ENCODE results near the gene PRKCSH. TPM values are rescaled to one million over a fixed set of nuclear protein-coding genes. Genes with fewer than 3 reads are reported as not detected.

Gene PRKCSH
- total RNA-seq, 1 experiment from 2014 or later = 425 TPM

DNA sequence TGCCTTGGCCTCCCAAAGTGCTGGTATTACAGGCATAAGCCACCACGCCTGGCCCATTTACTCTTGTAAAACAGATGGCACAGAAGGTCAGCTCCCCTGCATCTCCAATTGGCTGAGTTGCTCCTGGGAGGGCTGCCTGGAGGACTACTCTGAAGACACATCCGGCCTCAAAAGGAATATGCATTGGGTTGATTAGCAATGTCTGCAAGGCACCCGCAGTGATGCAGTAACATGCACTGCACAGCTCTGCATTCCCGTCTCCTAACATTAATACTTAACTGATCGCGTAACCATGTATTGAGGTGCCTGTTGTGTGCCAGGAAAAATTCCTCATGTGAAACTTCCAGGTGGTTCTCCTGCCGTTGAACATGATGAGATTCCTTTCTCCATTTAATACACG is 40.4 kb downstream of the PRKCSH start:
- POLR2A ChIA-PET = no interaction called here

More for the DNA sequence above, 40.4 kb downstream of the PRKCSH start:
- intact Hi-C loops (cut with micrococcal nuclease) = no loop called here
- no TSS peak for BruUV-seq (replicated peaks)
- no peak overlapping the region for H2AFZ ChIP-seq (ENCODE audit: low read depth, low read length, poor library complexity, severe bottlenecking)
- no peaks in the 10 kb centered on the region for H3K9me2 ChIP-seq (ENCODE audit: insufficient read depth)
- TF ChIP-seq EZH2 (IDR thresholded peaks at IDR 0.05) (no peak), JUND (IDR thresholded peaks at IDR 0.05) (no peak), TCF7L2 (IDR thresholded peaks at IDR 0.05; ENCODE audit: borderline replicate concordance, extremely low read depth, insufficient read depth, insufficient read length) (no peak), ZNF274 (IDR thresholded peaks at IDR 0.05; ENCODE audit: low read depth, low read length) (no peak), ZBTB33 (IDR thresholded peaks at IDR 0.05; ENCODE audit: extremely low read depth, insufficient replicate concordance, low read length) (no peak), YY1 (IDR thresholded peaks at IDR 0.05; ENCODE audit: extremely low read depth, insufficient replicate concordance, low read depth, low read length) (no peak), POLR2A (IDR thresholded peaks at IDR 0.05; ENCODE audit: borderline replicate concordance, extremely low read depth, insufficient read depth, insufficient read length) (no peak), EGR1 (IDR thresholded peaks at IDR 0.05; ENCODE audit: low read depth) (no peak), CEBPB (IDR thresholded peaks at IDR 0.05; ENCODE audit: low read depth) (no peak), POLR2AphosphoS5 (IDR thresholded peaks at IDR 0.05; ENCODE audit: low read depth, low read length) (no peak), ZFX (IDR thresholded peaks at IDR 0.05) (no peak), RAD21 (IDR thresholded peaks at IDR 0.05; ENCODE audit: low read depth) (no peak), EZH2phosphoT487 (IDR thresholded peaks at IDR 0.05; ENCODE audit: borderline replicate concordance) (no peak), FOSL1 (IDR thresholded peaks at IDR 0.05; ENCODE audit: low read depth) (no peak), MAX (IDR thresholded peaks at IDR 0.05) (no peak), SP1 (IDR thresholded peaks at IDR 0.05; ENCODE audit: low read depth) (no peak)
- TF ChIP-seq, protein P1, sequence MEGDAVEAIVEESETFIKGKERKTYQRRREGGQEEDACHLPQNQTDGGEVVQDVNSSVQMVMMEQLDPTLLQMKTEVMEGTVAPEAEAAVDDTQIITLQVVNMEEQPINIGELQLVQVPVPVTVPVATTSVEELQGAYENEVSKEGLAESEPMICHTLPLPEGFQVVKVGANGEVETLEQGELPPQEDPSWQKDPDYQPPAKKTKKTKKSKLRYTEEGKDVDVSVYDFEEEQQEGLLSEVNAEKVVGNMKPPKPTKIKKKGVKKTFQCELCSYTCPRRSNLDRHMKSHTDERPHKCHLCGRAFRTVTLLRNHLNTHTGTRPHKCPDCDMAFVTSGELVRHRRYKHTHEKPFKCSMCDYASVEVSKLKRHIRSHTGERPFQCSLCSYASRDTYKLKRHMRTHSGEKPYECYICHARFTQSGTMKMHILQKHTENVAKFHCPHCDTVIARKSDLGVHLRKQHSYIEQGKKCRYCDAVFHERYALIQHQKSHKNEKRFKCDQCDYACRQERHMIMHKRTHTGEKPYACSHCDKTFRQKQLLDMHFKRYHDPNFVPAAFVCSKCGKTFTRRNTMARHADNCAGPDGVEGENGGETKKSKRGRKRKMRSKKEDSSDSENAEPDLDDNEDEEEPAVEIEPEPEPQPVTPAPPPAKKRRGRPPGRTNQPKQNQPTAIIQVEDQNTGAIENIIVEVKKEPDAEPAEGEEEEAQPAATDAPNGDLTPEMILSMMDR (IDR thresholded peaks at IDR 0.05 in 2 of 3, conservative IDR thresholded peaks at IDR 0.05 in 1 of 3; ENCODE audit: borderline replicate concordance in 1 of 3, insufficient read depth in 1 of 3, low read depth in 2 of 3, low read length in 2 of 3) = no peak
- TF ChIP-seq, protein P2, sequence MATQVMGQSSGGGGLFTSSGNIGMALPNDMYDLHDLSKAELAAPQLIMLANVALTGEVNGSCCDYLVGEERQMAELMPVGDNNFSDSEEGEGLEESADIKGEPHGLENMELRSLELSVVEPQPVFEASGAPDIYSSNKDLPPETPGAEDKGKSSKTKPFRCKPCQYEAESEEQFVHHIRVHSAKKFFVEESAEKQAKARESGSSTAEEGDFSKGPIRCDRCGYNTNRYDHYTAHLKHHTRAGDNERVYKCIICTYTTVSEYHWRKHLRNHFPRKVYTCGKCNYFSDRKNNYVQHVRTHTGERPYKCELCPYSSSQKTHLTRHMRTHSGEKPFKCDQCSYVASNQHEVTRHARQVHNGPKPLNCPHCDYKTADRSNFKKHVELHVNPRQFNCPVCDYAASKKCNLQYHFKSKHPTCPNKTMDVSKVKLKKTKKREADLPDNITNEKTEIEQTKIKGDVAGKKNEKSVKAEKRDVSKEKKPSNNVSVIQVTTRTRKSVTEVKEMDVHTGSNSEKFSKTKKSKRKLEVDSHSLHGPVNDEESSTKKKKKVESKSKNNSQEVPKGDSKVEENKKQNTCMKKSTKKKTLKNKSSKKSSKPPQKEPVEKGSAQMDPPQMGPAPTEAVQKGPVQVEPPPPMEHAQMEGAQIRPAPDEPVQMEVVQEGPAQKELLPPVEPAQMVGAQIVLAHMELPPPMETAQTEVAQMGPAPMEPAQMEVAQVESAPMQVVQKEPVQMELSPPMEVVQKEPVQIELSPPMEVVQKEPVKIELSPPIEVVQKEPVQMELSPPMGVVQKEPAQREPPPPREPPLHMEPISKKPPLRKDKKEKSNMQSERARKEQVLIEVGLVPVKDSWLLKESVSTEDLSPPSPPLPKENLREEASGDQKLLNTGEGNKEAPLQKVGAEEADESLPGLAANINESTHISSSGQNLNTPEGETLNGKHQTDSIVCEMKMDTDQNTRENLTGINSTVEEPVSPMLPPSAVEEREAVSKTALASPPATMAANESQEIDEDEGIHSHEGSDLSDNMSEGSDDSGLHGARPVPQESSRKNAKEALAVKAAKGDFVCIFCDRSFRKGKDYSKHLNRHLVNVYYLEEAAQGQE (IDR thresholded peaks at IDR 0.05; ENCODE audit: low read depth) = no peak
- H3K36me3 ChIP-seq (ENCODE audit: control insufficient read depth in 1 of 2, insufficient read depth in 2 of 2, low read length in 2 of 2) = no peaks in the 10 kb centered on the region
- H3K9me3 ChIP-seq (ENCODE audit: control insufficient read depth in 1 of 2, insufficient read depth in 1 of 2, low read depth in 1 of 2, low read length in 2 of 2) = no peaks in the 10 kb centered on the region
- ATAC-seq (no peak), DNase-seq (ENCODE audit: low read depth, low spot score) (no peak)
- RAD21 ChIA-PET (ENCODE audit: low non-redundant PET in 1 of 2, low total read pairs in 2 of 2, uncharacterized antibody in 2 of 2, unreplicated experiment in 2 of 2) = no interaction called here
- CTCF ChIA-PET = interaction anchor here (1.0 kb wide), 1 partner anchor 95 kb away, joined by 3 read pairs; no protein-coding TSS in a partner anchor
- H3K4me3 ChIP-seq (replicated peaks in 1 of 2; ENCODE audit: low read depth in 1 of 2, low read length in 2 of 2) = no peak overlapping the region
- no peaks in the 10 kb centered on the region for H4K20me1 ChIP-seq (ENCODE audit: insufficient read depth)
- peaks cover 0 to 9% of the 10 kb centered on the region in 2 experiments; a peak in 1 of 4 replicates for H3K4me1 ChIP-seq (ENCODE audit: control insufficient read depth in 1 of 2, insufficient read depth in 2 of 2, low read length in 2 of 2)
- H3K4me2 ChIP-seq (ENCODE audit: low read length) = no peak overlapping the region
- no peak overlapping the region for H3K9ac ChIP-seq (ENCODE audit: low read length)
- no peaks in the 10 kb centered on the region for H3K27me3 ChIP-seq (ENCODE audit: insufficient read depth, low read length)
- no peak overlapping the region for H3K27ac ChIP-seq (ENCODE audit: low read depth, low read length)
- no peaks in the 10 kb centered on the region for H3K79me2 ChIP-seq (ENCODE audit: insufficient read depth, low read length)

Data from HCT116 (cell line).